C4-2B (cell line): ENCODE measurements around the gene PALMD.

ENCODE experiments used
- CTCF ChIP-seq: fragments of 450-650 bp; conservative IDR thresholded peaks from 2 replicates; pipeline ENCODE4 v1.5.1; 2017; ENCODE audit warnings: mild to moderate bottlenecking
- ZFX ChIP-seq: fragments of 450-650 bp; IDR thresholded peaks from 2 replicates; pipeline ENCODE4 v1.6.1; 2017

- TF ChIP-seq CTCF (no peak), ZFX (no peak)
Observed at GRCh38 chr1:99705385-99705784, 59.5 kb downstream of the PALMD start.
